HepG2 (cell line): ENCODE results near the gene TMC2. TPM values are rescaled to one million over a fixed set of nuclear protein-coding genes. Genes with fewer than 3 reads are reported as not detected.
A peak's percentile ranks its signal among the peaks of the same experiment; 100 is the strongest.

Experiments
- CBFB ChIP-seq: sonication (generic); formaldehyde crosslinking; IDR thresholded peaks from 2 replicates; pipeline ENCODE4 v1.4.0; 2020; ENCODE audit warnings: missing genetic modification reagents
- ISL2 ChIP-seq: sonication (generic); formaldehyde crosslinking; IDR thresholded peaks from 2 replicates; pipeline ENCODE4 v1.5.0; 2020; ENCODE audit warnings: missing genetic modification reagents
- NFYC ChIP-seq: IDR thresholded peaks from 2 replicates; pipeline ENCODE4 v1.6.1; 2016; ENCODE audit warnings: missing genetic modification reagents, missing compliant biosample characterization
- RFXANK ChIP-seq: IDR thresholded peaks from 2 replicates; pipeline ENCODE4 v1.6.1; 2016
- SALL2 ChIP-seq: sonication (generic); formaldehyde crosslinking; IDR thresholded peaks from 2 replicates; pipeline ENCODE4 v1.8.1; 2023; ENCODE audit warnings: mild to moderate bottlenecking, missing genetic modification reagents, inconsistent platforms
- TBX3 ChIP-seq: fragments of 450-650 bp; IDR thresholded peaks from 2 replicates; pipeline ENCODE4 v1.6.1; 2017; ENCODE audit warnings: antibody characterized with exemption, mild to moderate bottlenecking, inconsistent platforms, borderline replicate concordance
- YEATS4 ChIP-seq: sonication (generic); formaldehyde crosslinking; IDR thresholded peaks from 2 replicates; pipeline ENCODE4 v1.4.0; 2020; ENCODE audit warnings: missing genetic modification reagents, borderline replicate concordance
- ZNF30 ChIP-seq: sonication (generic); formaldehyde crosslinking; IDR thresholded peaks from 2 replicates; pipeline ENCODE4 v1.5.0; 2020; ENCODE audit warnings: mild to moderate bottlenecking, missing genetic modification reagents
- ZNF333 ChIP-seq: sonication (generic); formaldehyde crosslinking; IDR thresholded peaks from 2 replicates; pipeline ENCODE4 v1.4.0; 2020; ENCODE audit warnings: mild to moderate bottlenecking, missing genetic modification reagents, borderline replicate concordance
- ZNF513 ChIP-seq: sonication (generic); formaldehyde crosslinking; conservative IDR thresholded peaks from 2 replicates; pipeline ENCODE4 v1.5.0; 2020; ENCODE audit warnings: missing genetic modification reagents
- polyA plus RNA-seq, 8 experiments: library from polyadenylated mRNA; depleted of rRNA in 3 of 8; stranded (reverse) in 7 of 8; unstranded in 1 of 8; fragments of >200 nt; fragmentation: Illumina TruSeq in 4 of 8; extraction: Trizol in 4 of 8; gene quantifications; 2 replicates each; pipeline versions ENCODE4 v1.2.1 to v1.2.3, GENCODE V29; 2011 to 2016; ENCODE audit warnings: low read depth in 4 of 8, missing spikeins in 1 of 8, mixed read lengths in 1 of 8; ENCODE audit not compliant: insufficient read depth in 1 of 8
- total RNA-seq, 5 experiments: library from RNA; depleted of rRNA; stranded (reverse); fragments of >200 nt; fragmentation: Illumina TruSeq; extraction: Trizol; gene quantifications; 2 replicates each; pipeline ENCODE4 v1.2.3, GENCODE V29; 2016; ENCODE audit warnings: low read depth in 1 of 5
- TF ChIP-seq, protein P1 (sequence below): IDR thresholded peaks from 2 replicates; pipeline ENCODE4 v1.6.1; 2016; ENCODE audit warnings: missing compliant biosample characterization, missing genetic modification reagents, borderline replicate concordance
- TF ChIP-seq, protein P2 (sequence below): fragments of 450-650 bp; IDR thresholded peaks from 2 replicates; pipeline ENCODE4 v1.6.1; 2017; ENCODE audit warnings: mild to moderate bottlenecking
- TF ChIP-seq, protein P3 (sequence below), 2 experiments: fragments of 450-650 bp in 1 of 2; sonication (generic) in 1 of 2; formaldehyde crosslinking in 1 of 2; IDR thresholded peaks; 2 replicates each; pipeline versions ENCODE4 v1.6.1 to v1.8.0; 2016 to 2022; ENCODE audit warnings: antibody characterized with exemption in 1 of 2, mild to moderate bottlenecking in 1 of 2, missing genetic modification reagents in 1 of 2

TMC2 gene
- total and polyA plus RNA-seq, 2 of the 13 experiments (the other 11 are each of a cell fraction or from before 2014, with no cell fraction given): not detected

DNA sequence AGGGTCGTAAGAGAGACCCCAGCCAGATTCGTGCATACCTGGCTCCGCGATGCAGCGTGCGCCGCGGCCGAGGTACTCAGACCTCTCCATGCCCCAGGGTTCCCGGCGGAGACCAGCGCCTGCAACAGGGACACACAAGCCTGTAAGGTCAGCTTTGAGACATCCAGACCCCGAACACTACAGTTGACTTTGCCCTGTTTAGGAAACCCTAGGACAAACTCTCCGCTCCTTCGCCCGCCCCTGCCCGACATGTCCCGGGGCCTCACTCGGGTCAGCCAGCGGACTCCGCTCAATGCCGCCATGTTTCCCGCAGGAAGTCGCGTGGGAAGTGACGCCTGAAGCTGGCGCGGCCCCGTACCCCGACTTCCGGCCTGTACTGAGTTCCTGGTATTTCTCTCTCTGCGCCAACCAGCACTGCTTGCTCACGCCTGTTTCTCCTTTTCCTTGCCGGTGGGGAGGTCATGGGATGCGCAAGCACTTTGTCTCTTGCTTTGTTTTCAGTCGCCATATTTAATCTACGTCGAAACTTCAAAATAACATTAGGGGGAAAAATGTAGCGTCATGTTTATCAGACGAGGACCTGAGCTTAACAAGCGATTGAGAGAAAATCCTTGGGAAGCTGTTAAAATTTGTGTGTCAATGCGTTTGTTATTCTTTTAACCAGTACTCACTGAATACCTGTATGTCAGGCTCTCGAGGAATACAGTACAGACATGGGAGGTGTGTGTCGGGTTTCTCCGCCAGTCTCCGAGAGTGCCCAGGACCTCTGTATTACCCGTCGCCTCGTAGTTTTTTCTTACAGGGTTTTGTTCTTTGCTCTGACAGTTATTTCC is 127.7 kb downstream of the TMC2 start, which contains the start of gene IDH3B (continued):
- TF ChIP-seq ZNF30 (CRISPR knock-in tag): no peak
- peak; percentile 88 for TF ChIP-seq ISL2 (CRISPR knock-in tag)
- TF ChIP-seq NFYC (CRISPR knock-in tag): peak; percentile 58; the same call in 1 of the 2 replicates
- TF ChIP-seq ZNF513: 0 out of 2 replicates have a peak, but pooled peaks have one; percentile 35
- TF ChIP-seq SALL2 (CRISPR knock-in tag): peak; percentile 84
- TF ChIP-seq, protein P1, sequence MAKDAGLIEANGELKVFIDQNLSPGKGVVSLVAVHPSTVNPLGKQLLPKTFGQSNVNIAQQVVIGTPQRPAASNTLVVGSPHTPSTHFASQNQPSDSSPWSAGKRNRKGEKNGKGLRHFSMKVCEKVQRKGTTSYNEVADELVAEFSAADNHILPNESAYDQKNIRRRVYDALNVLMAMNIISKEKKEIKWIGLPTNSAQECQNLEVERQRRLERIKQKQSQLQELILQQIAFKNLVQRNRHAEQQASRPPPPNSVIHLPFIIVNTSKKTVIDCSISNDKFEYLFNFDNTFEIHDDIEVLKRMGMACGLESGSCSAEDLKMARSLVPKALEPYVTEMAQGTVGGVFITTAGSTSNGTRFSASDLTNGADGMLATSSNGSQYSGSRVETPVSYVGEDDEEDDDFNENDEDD (CRISPR knock-in tag): peak; percentile 66; the same call in 1 of the 2 replicates
- TF ChIP-seq, protein P2, sequence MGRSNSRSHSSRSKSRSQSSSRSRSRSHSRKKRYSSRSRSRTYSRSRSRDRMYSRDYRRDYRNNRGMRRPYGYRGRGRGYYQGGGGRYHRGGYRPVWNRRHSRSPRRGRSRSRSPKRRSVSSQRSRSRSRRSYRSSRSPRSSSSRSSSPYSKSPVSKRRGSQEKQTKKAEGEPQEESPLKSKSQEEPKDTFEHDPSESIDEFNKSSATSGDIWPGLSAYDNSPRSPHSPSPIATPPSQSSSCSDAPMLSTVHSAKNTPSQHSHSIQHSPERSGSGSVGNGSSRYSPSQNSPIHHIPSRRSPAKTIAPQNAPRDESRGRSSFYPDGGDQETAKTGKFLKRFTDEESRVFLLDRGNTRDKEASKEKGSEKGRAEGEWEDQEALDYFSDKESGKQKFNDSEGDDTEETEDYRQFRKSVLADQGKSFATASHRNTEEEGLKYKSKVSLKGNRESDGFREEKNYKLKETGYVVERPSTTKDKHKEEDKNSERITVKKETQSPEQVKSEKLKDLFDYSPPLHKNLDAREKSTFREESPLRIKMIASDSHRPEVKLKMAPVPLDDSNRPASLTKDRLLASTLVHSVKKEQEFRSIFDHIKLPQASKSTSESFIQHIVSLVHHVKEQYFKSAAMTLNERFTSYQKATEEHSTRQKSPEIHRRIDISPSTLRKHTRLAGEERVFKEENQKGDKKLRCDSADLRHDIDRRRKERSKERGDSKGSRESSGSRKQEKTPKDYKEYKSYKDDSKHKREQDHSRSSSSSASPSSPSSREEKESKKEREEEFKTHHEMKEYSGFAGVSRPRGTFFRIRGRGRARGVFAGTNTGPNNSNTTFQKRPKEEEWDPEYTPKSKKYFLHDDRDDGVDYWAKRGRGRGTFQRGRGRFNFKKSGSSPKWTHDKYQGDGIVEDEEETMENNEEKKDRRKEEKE: no peak
- peak; percentile 87 for TF ChIP-seq YEATS4 (CRISPR knock-in tag)
- no peak; the same call in 1 of the 2 replicates for TF ChIP-seq TBX3
- no peak; the same call in 1 of the 2 replicates for TF ChIP-seq RFXANK (CRISPR knock-in tag)
- TF ChIP-seq CBFB: peak; percentile 97
- TF ChIP-seq ZNF333 (CRISPR knock-in tag): no peak
- TF ChIP-seq, protein P3, sequence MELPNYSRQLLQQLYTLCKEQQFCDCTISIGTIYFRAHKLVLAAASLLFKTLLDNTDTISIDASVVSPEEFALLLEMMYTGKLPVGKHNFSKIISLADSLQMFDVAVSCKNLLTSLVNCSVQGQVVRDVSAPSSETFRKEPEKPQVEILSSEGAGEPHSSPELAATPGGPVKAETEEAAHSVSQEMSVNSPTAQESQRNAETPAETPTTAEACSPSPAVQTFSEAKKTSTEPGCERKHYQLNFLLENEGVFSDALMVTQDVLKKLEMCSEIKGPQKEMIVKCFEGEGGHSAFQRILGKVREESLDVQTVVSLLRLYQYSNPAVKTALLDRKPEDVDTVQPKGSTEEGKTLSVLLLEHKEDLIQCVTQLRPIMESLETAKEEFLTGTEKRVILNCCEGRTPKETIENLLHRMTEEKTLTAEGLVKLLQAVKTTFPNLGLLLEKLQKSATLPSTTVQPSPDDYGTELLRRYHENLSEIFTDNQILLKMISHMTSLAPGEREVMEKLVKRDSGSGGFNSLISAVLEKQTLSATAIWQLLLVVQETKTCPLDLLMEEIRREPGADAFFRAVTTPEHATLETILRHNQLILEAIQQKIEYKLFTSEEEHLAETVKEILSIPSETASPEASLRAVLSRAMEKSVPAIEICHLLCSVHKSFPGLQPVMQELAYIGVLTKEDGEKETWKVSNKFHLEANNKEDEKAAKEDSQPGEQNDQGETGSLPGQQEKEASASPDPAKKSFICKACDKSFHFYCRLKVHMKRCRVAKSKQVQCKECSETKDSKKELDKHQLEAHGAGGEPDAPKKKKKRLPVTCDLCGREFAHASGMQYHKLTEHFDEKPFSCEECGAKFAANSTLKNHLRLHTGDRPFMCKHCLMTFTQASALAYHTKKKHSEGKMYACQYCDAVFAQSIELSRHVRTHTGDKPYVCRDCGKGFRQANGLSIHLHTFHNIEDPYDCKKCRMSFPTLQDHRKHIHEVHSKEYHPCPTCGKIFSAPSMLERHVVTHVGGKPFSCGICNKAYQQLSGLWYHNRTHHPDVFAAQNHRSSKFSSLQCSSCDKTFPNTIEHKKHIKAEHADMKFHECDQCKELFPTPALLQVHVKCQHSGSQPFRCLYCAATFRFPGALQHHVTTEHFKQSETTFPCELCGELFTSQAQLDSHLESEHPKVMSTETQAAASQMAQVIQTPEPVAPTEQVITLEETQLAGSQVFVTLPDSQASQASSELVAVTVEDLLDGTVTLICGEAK (IDR thresholded peaks at IDR 0.05): peak; percentile 95
- TF ChIP-seq, protein P3 (CRISPR knock-in tag; IDR thresholded peaks at IDR 0.05): peak; percentile 92
